ENCODE data around the gene KCTD6.

Gene KCTD6

GRCh38 chr3:58487140-58487886 lies 4.6 kb upstream of the KCTD6 start:
- no peak for DNase-seq

GRCh38 chr3:58488967-58489366 lies 2.9 kb upstream of the KCTD6 start:
- no peak for DNase-seq

- no peak for DNase-seq
Measured at GRCh38 chr3:58490860-58491501, 915 bp upstream of the KCTD6 start.

GRCh38 chr3:58492494-58492905 lies 604 bp downstream of the KCTD6 start:
- DNase-seq, result no peak

- DNase-seq, result no peak
Measured at GRCh38 chr3:58494107-58494506, 2.2 kb downstream of the KCTD6 start.

- DNase-seq, result no peak
Measured at GRCh38 chr3:58495101-58495500, 3.2 kb downstream of the KCTD6 start.

GRCh38 chr3:58496206-58496857 lies 4.4 kb downstream of the KCTD6 start:
- no peak for DNase-seq

- DNase-seq, result no peak
Measured at GRCh38 chr3:58497097-58497496, 5.2 kb downstream of the KCTD6 start.

- no peak for DNase-seq
Measured at GRCh38 chr3:58502872-58503271, 11.0 kb downstream of the KCTD6 start.

- DNase-seq, result no peak
Measured at GRCh38 chr3:58507356-58508078, 15.6 kb downstream of the KCTD6 start.

- no peak for DNase-seq
Measured at GRCh38 chr3:58508437-58508836, 16.5 kb downstream of the KCTD6 start.

- DNase-seq, result no peak
Measured at GRCh38 chr3:58514405-58514804, 22.5 kb downstream of the KCTD6 start.

GRCh38 chr3:58518291-58518789 lies 26.4 kb downstream of the KCTD6 start:
- DNase-seq, result no peak

GRCh38 chr3:58519668-58520402 lies 27.9 kb downstream of the KCTD6 start:
- no peak for DNase-seq

GRCh38 chr3:58520403-58521335 lies 28.8 kb downstream of the KCTD6 start:
- DNase-seq, result no peak

- DNase-seq, result no peak
Measured at GRCh38 chr3:58521336-58521670, 29.4 kb downstream of the KCTD6 start.

- DNase-seq, result no peak
Measured at GRCh38 chr3:58521917-58522631, 30.2 kb downstream of the KCTD6 start.

- DNase-seq, result no peak
Measured at GRCh38 chr3:58522759-58523425, 31.0 kb downstream of the KCTD6 start.

- no peak for DNase-seq
Measured at GRCh38 chr3:58524326-58524888, 32.5 kb downstream of the KCTD6 start.

- no peak for DNase-seq
Measured at GRCh38 chr3:58526515-58526957, 34.6 kb downstream of the KCTD6 start.

All from NCI-H2029 (cell line).